ENCODE data around the gene KRTAP10-10. TPM values are rescaled to one million over a fixed set of nuclear protein-coding genes. Genes with fewer than 3 reads are reported as not detected.
"Not testable (repeated sequence)": the region's sequence is repeated elsewhere in the genome, so short reads cannot be mapped to it uniquely, and the experiment has no call there.

Gene KRTAP10-10
- total and polyA plus RNA-seq, 9 of the 15 experiments (the other 6 are each of a cell fraction or from before 2014, with no cell fraction given): not detected

DNA sequence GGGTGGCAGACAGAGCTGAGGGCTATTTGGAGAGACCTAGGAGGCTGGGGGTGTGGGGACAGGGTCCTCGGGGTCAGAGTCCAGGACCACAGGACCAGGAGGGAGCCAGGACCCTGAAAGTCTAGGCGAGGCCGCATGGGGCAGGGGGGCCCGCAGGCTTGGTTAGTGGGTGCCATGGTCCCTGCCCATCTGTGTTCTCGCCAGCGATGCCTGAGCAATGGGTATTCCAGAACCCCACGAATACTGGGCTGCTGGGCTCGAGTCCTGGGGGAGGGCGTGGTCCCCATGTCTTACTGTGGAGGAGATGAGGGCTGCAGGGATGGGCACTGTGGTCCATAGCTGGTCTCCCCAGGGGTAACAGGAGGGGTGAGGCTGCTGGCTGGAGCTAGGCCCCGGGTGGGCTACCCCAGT is 46.8 kb upstream of the KRTAP10-10 start:
- TF ChIP-seq HMBOX1 (IDR thresholded peaks at IDR 0.05) (no peak), SNRNP70 (optimal IDR thresholded peaks at IDR 0.05; ENCODE audit: low read depth, low read length) (no peak)
- TF ChIP-seq, protein P1, sequence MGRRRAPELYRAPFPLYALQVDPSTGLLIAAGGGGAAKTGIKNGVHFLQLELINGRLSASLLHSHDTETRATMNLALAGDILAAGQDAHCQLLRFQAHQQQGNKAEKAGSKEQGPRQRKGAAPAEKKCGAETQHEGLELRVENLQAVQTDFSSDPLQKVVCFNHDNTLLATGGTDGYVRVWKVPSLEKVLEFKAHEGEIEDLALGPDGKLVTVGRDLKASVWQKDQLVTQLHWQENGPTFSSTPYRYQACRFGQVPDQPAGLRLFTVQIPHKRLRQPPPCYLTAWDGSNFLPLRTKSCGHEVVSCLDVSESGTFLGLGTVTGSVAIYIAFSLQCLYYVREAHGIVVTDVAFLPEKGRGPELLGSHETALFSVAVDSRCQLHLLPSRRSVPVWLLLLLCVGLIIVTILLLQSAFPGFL (CRISPR knock-in tag; IDR thresholded peaks at IDR 0.05): no peak
- TF ChIP-seq, protein P2, sequence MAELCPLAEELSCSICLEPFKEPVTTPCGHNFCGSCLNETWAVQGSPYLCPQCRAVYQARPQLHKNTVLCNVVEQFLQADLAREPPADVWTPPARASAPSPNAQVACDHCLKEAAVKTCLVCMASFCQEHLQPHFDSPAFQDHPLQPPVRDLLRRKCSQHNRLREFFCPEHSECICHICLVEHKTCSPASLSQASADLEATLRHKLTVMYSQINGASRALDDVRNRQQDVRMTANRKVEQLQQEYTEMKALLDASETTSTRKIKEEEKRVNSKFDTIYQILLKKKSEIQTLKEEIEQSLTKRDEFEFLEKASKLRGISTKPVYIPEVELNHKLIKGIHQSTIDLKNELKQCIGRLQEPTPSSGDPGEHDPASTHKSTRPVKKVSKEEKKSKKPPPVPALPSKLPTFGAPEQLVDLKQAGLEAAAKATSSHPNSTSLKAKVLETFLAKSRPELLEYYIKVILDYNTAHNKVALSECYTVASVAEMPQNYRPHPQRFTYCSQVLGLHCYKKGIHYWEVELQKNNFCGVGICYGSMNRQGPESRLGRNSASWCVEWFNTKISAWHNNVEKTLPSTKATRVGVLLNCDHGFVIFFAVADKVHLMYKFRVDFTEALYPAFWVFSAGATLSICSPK (IDR thresholded peaks at IDR 0.05; ENCODE audit: borderline replicate concordance): no peak
- in situ Hi-C loops (cut with MboI): no loop called here
- no peak overlapping the region for H3K27ac ChIP-seq (ENCODE audit: extremely low read depth, low read depth, low read length)
- H3K36me3 ChIP-seq (ENCODE audit: control insufficient read depth, insufficient read depth, low read length): no peaks in the 10 kb centered on the region
- FAIRE-seq (no peak), ATAC-seq (no peak), DNase-seq (ENCODE audit: extremely low read depth in 1 of 4, low spot score in 3 of 4) (no peak)
- peaks cover 0 to 9% of the 10 kb centered on the region in 2 experiments; a peak in 1 of 5 replicates for H3K27me3 ChIP-seq (ENCODE audit: control insufficient read depth in 2 of 2, insufficient read depth in 2 of 2, low read length in 2 of 2)
- no TSS peak for BruUV-seq (replicated peaks)
- ChIA-PET CTCF (ENCODE audit: low intra/inter-chr PET ratio) (no interaction called here), POLR2A (interaction anchor here (0.5 to 0.6 kb wide), 3 partner anchors 61 to 522 kb away, joined by 3 to 4 read pairs (median 3); no protein-coding TSS in a partner anchor)
- intact Hi-C loops (cut with micrococcal nuclease): no loop called here
- no peak overlapping the region for H3K4me2 ChIP-seq (ENCODE audit: insufficient read depth, low read length)
- H3K9me1 ChIP-seq (ENCODE audit: control insufficient read depth, insufficient read depth, low read length): no peaks in the 10 kb centered on the region
- WGBS (ENCODE audit: insufficient coverage, low coverage, missing lambda C conversion rate): 3% methylated on average over 7 of the region's 10 CpGs
- H3K4me1 ChIP-seq (replicated peaks in 1 of 2; ENCODE audit: control insufficient read depth in 2 of 2, insufficient read depth in 2 of 2, low read length in 2 of 2): peaks cover 22 to 37% of the 10 kb centered on the region in 2 experiments
- no peaks in the 10 kb centered on the region; the same call in 1 of the 2 replicates for H3K9me3 ChIP-seq (replicated peaks; ENCODE audit: control insufficient read depth, insufficient read depth, low read depth, low read length)
- H2AFZ ChIP-seq (ENCODE audit: low read depth, low read length): no peak overlapping the region
- H3K79me2 ChIP-seq (ENCODE audit: control insufficient read depth, insufficient read depth, low read length): no peaks in the 10 kb centered on the region
- H4K20me1 ChIP-seq (replicated peaks; ENCODE audit: control insufficient read depth, insufficient read depth, low read length): no peaks in the 10 kb centered on the region
- H3K9ac ChIP-seq (ENCODE audit: insufficient read depth in 1 of 2, low read depth in 2 of 2, low read length in 2 of 2): peak overlapping the region in 1 of 2 experiments; percentile 68; a peak in 1 of 4 replicates
- no peak overlapping the region for H3K4me3 ChIP-seq

GRCh38 chr21:44590897-44591800 is 46.0 kb upstream of the KRTAP10-10 start:
- H3K79me2 ChIP-seq (ENCODE audit: control insufficient read depth, insufficient read depth, low read length); CTCF ChIA-PET (ENCODE audit: low intra/inter-chr PET ratio); H3K9me3 ChIP-seq (replicated peaks; ENCODE audit: control insufficient read depth, insufficient read depth, low read depth, low read length); H3K9me1 ChIP-seq (ENCODE audit: control insufficient read depth, insufficient read depth, low read length); in situ Hi-C loops (cut with MboI); intact Hi-C loops (cut with micrococcal nuclease); H3K36me3 ChIP-seq (ENCODE audit: control insufficient read depth, insufficient read depth, low read length); H3K27ac ChIP-seq (ENCODE audit: extremely low read depth, low read depth, low read length); H4K20me1 ChIP-seq (replicated peaks; ENCODE audit: control insufficient read depth, insufficient read depth, low read length); H2AFZ ChIP-seq (ENCODE audit: low read depth, low read length); H3K9ac ChIP-seq (ENCODE audit: insufficient read depth in 1 of 2, low read depth in 2 of 2, low read length in 2 of 2); BruUV-seq (replicated peaks); FAIRE-seq; H3K4me2 ChIP-seq (ENCODE audit: insufficient read depth, low read length); ATAC-seq; H3K4me3 ChIP-seq; DNase-seq (ENCODE audit: extremely low read depth in 1 of 4, low spot score in 3 of 4): not testable (repeated sequence)
- Histone ChIP-seq H3K27me3 (ENCODE audit: control insufficient read depth in 2 of 2, insufficient read depth in 2 of 2, low read length in 2 of 2) (peaks cover 0 to 11% of the 10 kb centered on the region in 2 experiments; a peak in 1 of 5 replicates), H3K4me1 (replicated peaks in 1 of 2; ENCODE audit: control insufficient read depth in 2 of 2, insufficient read depth in 2 of 2, low read length in 2 of 2) (peaks cover 24 to 37% of the 10 kb centered on the region in 2 experiments)
- POLR2A ChIA-PET: interaction anchor here (0.5 to 0.6 kb wide), 2 partner anchors 61 to 523 kb away, joined by 3 to 4 read pairs; no protein-coding TSS in a partner anchor
- WGBS (ENCODE audit: insufficient coverage, low coverage, missing lambda C conversion rate): 6% methylated on average over 13 of the region's 19 CpGs

All from K562 (cell line).